HCT116 (cell line): ENCODE measurements around the gene HOXD3. TPM values are rescaled to one million over a fixed set of nuclear protein-coding genes. Genes with fewer than 3 reads are reported as not detected.
A peak's percentile ranks its signal among the peaks of the same experiment; 100 is the strongest.

ENCODE experiments used
- ATAC-seq: fragments of 200-7000 bp; cut with Tn5 transposase; 2 replicates; pipeline ENCODE4 v1.9.1; 2020; ENCODE audit warnings: mild to moderate bottlenecking, moderate library complexity
- BruUV-seq: library from RNA; stranded (reverse); fragments of 400-500 nt; replicated peaks from 2 replicates; lab custom pipeline; 2021; lab: Mats Ljungman, UMichigan
- CTCF ChIA-PET: fragments of 300-600 bp; sonication (Branson Sonifier 250); formaldehyde crosslinking; loops from one replicate; lab custom pipeline; 2021; ENCODE audit warnings: antibody characterized with exemption; lab: Charles Lee
- POLR2A ChIA-PET: fragments of 300-600, 350-600 bp; sonication (Branson Sonifier 250); formaldehyde crosslinking; loops from one replicate; lab custom pipeline; 2021; ENCODE audit warnings: antibody characterized with exemption; lab: Charles Lee
- RAD21 ChIA-PET, 2 experiments: fragments of 300-600 bp; sonication (Branson Sonifier 250); formaldehyde crosslinking; loops; one replicate each; lab custom pipeline; 2023; ENCODE audit warnings: low total read pairs in 2 of 2; ENCODE audit not compliant: uncharacterized antibody in 2 of 2, unreplicated experiment in 2 of 2, low non-redundant PET in 1 of 2; lab: Charles Lee
- DNase-seq: peaks from one replicate; pipeline ENCODE4 v3.0.0-alpha.2; 2010; ENCODE audit warnings: low read depth, low spot score
- H2AFZ ChIP-seq: fragments of 200-600 bp; shearing (Covaris generic), sonication (generic); 2 replicates; pipeline ENCODE4 v1.6.1; 2017; ENCODE audit warnings: low read depth, mixed run types, mixed read lengths, antibody characterized with exemption, low read length; ENCODE audit not compliant: poor library complexity, severe bottlenecking
- H3K27ac ChIP-seq: 2 replicates; pipeline ENCODE4 v1.5.1; 2012; ENCODE audit warnings: low read depth, low read length
- H3K27me3 ChIP-seq: fragments of 200-600 bp; sonication (generic); 2 replicates; pipeline ENCODE4 v1.6.1; 2016; ENCODE audit warnings: mixed run types, low read length, mixed read lengths; ENCODE audit not compliant: insufficient read depth
- H3K36me3 ChIP-seq, 2 experiments: fragments of 200-500 bp in 1 of 2; fragments of 200-600 bp in 1 of 2; sonication (Bioruptor generic) in 1 of 2; sonication (generic) in 1 of 2; 2 replicates each; pipeline versions ENCODE4 v1.5.1 to v1.6.1; 2014 to 2016; ENCODE audit warnings: low read length in 2 of 2, inconsistent platforms in 1 of 2, mixed read lengths in 1 of 2, mixed run types in 1 of 2; ENCODE audit not compliant: insufficient read depth in 2 of 2, control insufficient read depth in 1 of 2
- H3K4me1 ChIP-seq, 2 experiments: fragments of 200-600 bp in 1 of 2; sonication (generic) in 1 of 2; 2 replicates each; pipeline versions ENCODE4 v1.5.1 to v1.6.1; 2012 to 2017; ENCODE audit warnings: low read length in 2 of 2, inconsistent platforms in 1 of 2, mild to moderate bottlenecking in 1 of 2, mixed read lengths in 1 of 2, mixed run types in 1 of 2, moderate library complexity in 1 of 2; ENCODE audit not compliant: insufficient read depth in 2 of 2, control insufficient read depth in 1 of 2
- H3K4me2 ChIP-seq: fragments of 200-600 bp; sonication (generic); 2 replicates; pipeline ENCODE4 v1.6.1; 2017; ENCODE audit warnings: mixed run types, low read length, mixed read lengths
- H3K4me3 ChIP-seq, 2 experiments: fragments of 200-600 bp in 1 of 2; sonication (generic) in 1 of 2; replicated peaks in 1 of 2; 2 replicates each; pipeline ENCODE4 v1.5.1; 2011 to 2016; ENCODE audit warnings: low read length in 2 of 2, control low read depth in 1 of 2, low read depth in 1 of 2, mild to moderate bottlenecking in 1 of 2, mixed read lengths in 1 of 2, mixed run types in 1 of 2
- H3K79me2 ChIP-seq: fragments of 200-600 bp; sonication (generic); 2 replicates; pipeline ENCODE4 v1.6.1; 2017; ENCODE audit warnings: mild to moderate bottlenecking, mixed run types, low read length, moderate library complexity, mixed read lengths; ENCODE audit not compliant: insufficient read depth
- H3K9ac ChIP-seq: fragments of 200-600 bp; sonication (generic); 2 replicates; pipeline ENCODE4 v1.6.1; 2016; ENCODE audit warnings: low read length, mixed read lengths
- H3K9me2 ChIP-seq: fragments of 200-600 bp; sonication (generic), shearing (Covaris generic); 2 replicates; pipeline ENCODE4 v1.6.1; 2017; ENCODE audit warnings: mixed run types, mild to moderate bottlenecking, moderate library complexity; ENCODE audit not compliant: insufficient read depth
- H3K9me3 ChIP-seq, 2 experiments: fragments of 200-500 bp in 1 of 2; fragments of 200-600 bp in 1 of 2; sonication (Bioruptor generic) in 1 of 2; sonication (generic) in 1 of 2; 2 replicates each; pipeline ENCODE4 v1.6.1; 2014 to 2017; ENCODE audit warnings: low read length in 2 of 2, mixed read lengths in 2 of 2, inconsistent platforms in 1 of 2, low read depth in 1 of 2, mild to moderate bottlenecking in 1 of 2, mixed run types in 1 of 2, moderate library complexity in 1 of 2; ENCODE audit not compliant: control insufficient read depth in 1 of 2, insufficient read depth in 1 of 2
- H4K20me1 ChIP-seq: fragments of 200-600 bp; sonication (generic), shearing (Covaris generic); 2 replicates; pipeline ENCODE4 v1.6.1; 2017; ENCODE audit warnings: mixed run types, mild to moderate bottlenecking, moderate library complexity; ENCODE audit not compliant: insufficient read depth
- CEBPB ChIP-seq: IDR thresholded peaks from 2 replicates; pipeline ENCODE4 v1.6.1; 2012; ENCODE audit warnings: low read depth
- CTCF ChIP-seq, 3 experiments: fragments of 200-600 bp in 1 of 3; sonication (generic) in 1 of 3; IDR thresholded peaks in 2 of 3; conservative IDR thresholded peaks in 1 of 3; 2 replicates each; pipeline ENCODE4 v1.5.1; 2012 to 2017; ENCODE audit warnings: low read depth in 2 of 3, low read length in 2 of 3, antibody characterized with exemption in 1 of 3, borderline replicate concordance in 1 of 3, control low read depth in 1 of 3, mild to moderate bottlenecking in 1 of 3, mixed read lengths in 1 of 3, mixed run types in 1 of 3, moderate library complexity in 1 of 3; ENCODE audit not compliant: insufficient read depth in 1 of 3
- EZH2 ChIP-seq: fragments of 200-600 bp; sonication (generic); IDR thresholded peaks from 2 replicates; pipeline ENCODE4 v1.6.1; 2017; ENCODE audit warnings: antibody characterized with exemption, mixed run types
- FOSL1 ChIP-seq: IDR thresholded peaks from 2 replicates; pipeline ENCODE4 v1.6.1; 2012; ENCODE audit warnings: low read depth
- JUND ChIP-seq: IDR thresholded peaks from 2 replicates; pipeline ENCODE4 v1.6.1; 2012
- MAX ChIP-seq: IDR thresholded peaks from 2 replicates; pipeline ENCODE4 v1.6.1; 2012
- RAD21 ChIP-seq: IDR thresholded peaks from 2 replicates; pipeline ENCODE4 v1.6.1; 2012; ENCODE audit warnings: low read depth, mild to moderate bottlenecking
- SIN3A ChIP-seq: IDR thresholded peaks from 2 replicates; pipeline ENCODE4 v1.6.1; 2012; ENCODE audit warnings: low read depth
- SRF ChIP-seq: IDR thresholded peaks from 2 replicates; pipeline ENCODE4 v1.6.1; 2012; ENCODE audit warnings: low read depth
- YY1 ChIP-seq: IDR thresholded peaks from 2 replicates; pipeline ENCODE4 v1.6.1; 2011; ENCODE audit warnings: low read length, low read depth, moderate library complexity, mild to moderate bottlenecking; ENCODE audit not compliant: insufficient replicate concordance; ENCODE audit errors: extremely low read depth
- intact Hi-C: fragments of 100-400 bp; cut with micrococcal nuclease; formaldehyde crosslinking; loops from 2 replicates; pipeline ENCODE4 v1.10.0; 2022
- total RNA-seq: library from RNA; stranded (reverse); gene quantifications from one replicate; pipeline ENCODE4 v1.2.1, GENCODE V29; 2021; ENCODE audit not compliant: unreplicated experiment

HOXD3 gene
- total RNA-seq, 1 experiment from 2014 or later: 1.4 TPM

DNA sequence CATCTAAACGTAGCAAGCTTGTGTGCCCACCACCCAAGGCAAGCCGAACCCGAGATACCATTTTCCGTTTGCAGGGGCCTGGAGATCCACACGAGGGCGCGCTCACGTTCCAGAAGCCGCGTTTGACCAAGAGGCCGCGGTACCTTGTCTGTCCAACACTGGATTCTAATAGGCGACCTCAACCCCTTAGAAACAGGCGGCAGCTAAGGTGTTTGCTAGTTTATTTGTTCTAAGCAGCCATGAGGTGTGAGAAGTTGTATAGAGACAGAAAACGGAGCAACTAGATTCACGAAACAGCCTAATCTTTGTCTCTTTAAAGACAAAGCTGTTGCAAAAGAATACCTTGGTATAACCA is 45.8 kb upstream of the HOXD3 start:
- peak; percentile 82 for ATAC-seq
- TF ChIP-seq CTCF (IDR thresholded peaks at IDR 0.05 in 2 of 3, conservative IDR thresholded peaks at IDR 0.05 in 1 of 3; ENCODE audit: borderline replicate concordance in 1 of 3, insufficient read depth in 1 of 3, low read depth in 2 of 3, low read length in 2 of 3) (peak; percentile 73 to 88 (median 86)), SRF (no peak), SIN3A (no peak), EZH2 (no peak), RAD21 (peak; percentile 60), FOSL1 (no peak), JUND (no peak), YY1 (peak; percentile 55), CEBPB (no peak), MAX (0 out of 2 replicates have a peak, but pooled peaks have one; percentile 25)
- Histone ChIP-seq H3K4me3 (no peak overlapping the region), H2AFZ (peak overlapping the region; percentile 88), H3K9me3 (no peaks in the 10 kb centered on the region), H3K4me1 (peaks cover 0 to 17% of the 10 kb centered on the region in 2 experiments; a peak in 1 of 4 replicates), H3K27ac (no peak overlapping the region), H4K20me1 (no peaks in the 10 kb centered on the region), H3K9ac (no peak overlapping the region), H3K27me3 (no peaks in the 10 kb centered on the region), H3K4me2 (peak overlapping the region; percentile 37), H3K36me3 (no peaks in the 10 kb centered on the region), H3K79me2 (no peaks in the 10 kb centered on the region), H3K9me2 (no peaks in the 10 kb centered on the region)
- DNase-seq: no peak
- RAD21 ChIA-PET: no interaction called here
- POLR2A ChIA-PET: no interaction called here
- intact Hi-C loops: no loop called here
- CTCF ChIA-PET: interaction anchor here (0.6 to 2.2 kb wide), 9 partner anchors 9 to 543 kb away, joined by 3 to 11 read pairs (median 7); no protein-coding TSS in a partner anchor
- no TSS peak for BruUV-seq
